Right lobe of liver (tissue), 4 donors: ENCODE measurements around the gene WWP2.

Source experiments
- CTCF ChIP-seq, 4 donors: fragments of 200-600 bp in 3 of 4; fragments of 450-650 bp in 1 of 4; IDR thresholded peaks; one replicate each; pipeline versions ENCODE4 v1.5.1 to v1.8.0; 2016 to 2022; ENCODE audit warnings: antibody characterized with exemption in 4 of 4, mild to moderate bottlenecking in 2 of 4
- POLR2A ChIP-seq: fragments of 450-650 bp; IDR thresholded peaks from one replicate; pipeline ENCODE4 v1.6.1; 2017; ENCODE audit warnings: antibody characterized with exemption, mild to moderate bottlenecking
- donor health status: DM: no; HTN: no; CAD: no.
- donor health status: DM: no; HTN: no; CAD: no.
- donor health status: DM: no; HTN: yes; CAD: no.

- TF ChIP-seq CTCF (IDR thresholded peaks at IDR 0.05) (no peak), POLR2A (no peak)
Measured at GRCh38 chr16:69916462-69916861, 154.3 kb downstream of the WWP2 start.
